NB4 (cell line): ENCODE measurements around the gene NCOA3.

ENCODE experiments used
- DNase-seq: peaks from one replicate; pipeline ENCODE4 v3.0.0; 2010; ENCODE audit warnings: low read depth
- H3K4me3 ChIP-seq: one replicate; pipeline ENCODE4 v1.5.1; 2011; ENCODE audit warnings: mild to moderate bottlenecking, low read depth, low read length, moderate library complexity
- CTCF ChIP-seq: IDR thresholded peaks from one replicate; pipeline ENCODE4 v1.5.1; 2012; ENCODE audit warnings: low read depth, low read length
- MAX ChIP-seq: IDR thresholded peaks from 2 replicates; pipeline ENCODE4 v1.6.1; 2011; ENCODE audit warnings: low read depth, low read length
- MYC ChIP-seq: IDR thresholded peaks from 2 replicates; pipeline ENCODE4 v1.6.1; 2011; ENCODE audit warnings: low read depth, low read length
- POLR2A ChIP-seq: IDR thresholded peaks from 2 replicates; pipeline ENCODE4 v1.6.1; 2011; ENCODE audit warnings: mild to moderate bottlenecking; ENCODE audit not compliant: insufficient read length; ENCODE audit errors: extremely low read depth

The NCOA3 gene

DNA sequence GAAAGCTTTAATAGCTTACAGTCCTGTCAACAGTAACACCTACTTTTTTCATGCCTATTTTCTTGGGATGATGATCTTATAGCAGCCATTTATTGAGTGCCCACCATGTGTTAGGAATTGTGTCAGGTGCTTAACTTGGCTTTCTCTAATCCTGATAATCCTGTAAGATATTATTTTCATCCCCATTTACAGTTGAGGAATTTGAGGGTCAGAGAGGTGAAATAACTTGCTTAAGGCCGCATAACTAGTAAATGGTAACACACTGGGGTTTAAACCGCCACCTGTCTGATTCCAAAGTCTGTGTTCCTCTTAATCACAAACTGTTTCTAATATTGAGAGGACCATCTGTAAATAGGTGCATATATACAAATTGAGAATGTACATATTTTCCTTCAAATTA is 55.5 kb downstream of the NCOA3 start:
- no peak overlapping the region for H3K4me3 ChIP-seq
- DNase-seq, result no peak
- TF ChIP-seq MYC (no peak), CTCF (no peak), MAX (no peak), POLR2A (no peak)

GRCh38 chr20:47557791-47558190 is 56.1 kb downstream of the NCOA3 start:
- DNase-seq, result no peak
- H3K4me3 ChIP-seq, result no peak overlapping the region
- no peak for TF ChIP-seq MAX
- TF ChIP-seq MYC, result no peak
- TF ChIP-seq POLR2A, result no peak
- no peak for TF ChIP-seq CTCF

- no peak for DNase-seq
- TF ChIP-seq MYC (no peak), POLR2A (no peak), CTCF (no peak), MAX (no peak)
- H3K4me3 ChIP-seq, result no peak overlapping the region
These were observed 56.8 kb downstream of the NCOA3 start for GRCh38 chr20:47558295-47559066.

DNA sequence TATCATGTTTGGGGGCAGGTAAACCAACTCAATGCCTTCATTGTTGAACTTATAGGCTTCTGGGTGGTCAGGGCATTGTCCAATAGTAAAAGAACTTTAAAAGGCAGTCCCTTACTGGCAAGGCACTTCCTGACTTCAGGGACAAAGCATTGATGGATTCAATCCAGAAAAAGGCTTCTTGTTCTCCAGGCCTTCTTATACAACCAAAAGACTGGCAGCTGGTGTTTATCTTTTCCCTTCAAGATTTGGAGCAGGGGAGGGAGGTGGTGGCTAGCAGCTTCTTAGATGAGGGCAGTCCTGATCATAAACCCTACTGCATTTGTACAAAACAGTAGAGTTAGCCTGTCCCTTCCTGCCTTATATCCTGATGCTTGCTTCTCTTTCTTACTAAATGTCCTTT is 57.5 kb downstream of the NCOA3 start:
- no peak for DNase-seq
- no peak for TF ChIP-seq POLR2A
- TF ChIP-seq CTCF, result no peak
- no peak for TF ChIP-seq MAX
- TF ChIP-seq MYC, result no peak
- H3K4me3 ChIP-seq, result no peak overlapping the region

DNA sequence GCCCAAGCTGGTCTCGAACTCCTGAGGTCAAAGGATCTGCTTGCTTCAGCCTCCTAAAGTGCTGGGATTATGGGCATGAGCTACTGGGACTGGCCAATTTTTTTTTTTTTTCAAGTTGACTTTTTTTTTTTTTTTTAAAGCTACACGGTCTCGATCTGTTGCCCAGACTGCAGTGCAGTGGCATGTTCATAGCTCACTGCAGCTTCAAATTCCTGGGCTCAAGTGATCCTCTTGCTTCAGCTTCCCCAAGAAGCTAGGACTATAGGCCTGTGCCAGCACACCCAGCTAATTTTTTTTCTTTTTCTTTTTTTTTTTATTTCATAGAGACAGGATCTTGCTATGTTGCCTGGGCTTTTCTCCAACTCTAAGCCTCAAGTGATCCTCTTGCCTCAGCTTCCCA is 59.5 kb downstream of the NCOA3 start:
- no peak for TF ChIP-seq POLR2A
- TF ChIP-seq MYC, result no peak
- no peak for TF ChIP-seq CTCF
- no peak for TF ChIP-seq MAX
- no peak for DNase-seq

More for the DNA sequence above, 59.5 kb downstream of the NCOA3 start:
- H3K4me3 ChIP-seq, result no peak overlapping the region
